ENCODE measurements around the gene HBD.
"Not testable (repeated sequence)": the region's sequence is repeated elsewhere in the genome, so short reads cannot be mapped to it uniquely, and the experiment has no call there.

The HBD gene

GRCh38 chr11:5234381-5234834 lies at the start of gene HBD:
HBD (minus strand) TSS chr11:5234483; CDS start chr11:5234433, 50 bp downstream.
- peak; percentile 95 for DNase-seq

DNA sequence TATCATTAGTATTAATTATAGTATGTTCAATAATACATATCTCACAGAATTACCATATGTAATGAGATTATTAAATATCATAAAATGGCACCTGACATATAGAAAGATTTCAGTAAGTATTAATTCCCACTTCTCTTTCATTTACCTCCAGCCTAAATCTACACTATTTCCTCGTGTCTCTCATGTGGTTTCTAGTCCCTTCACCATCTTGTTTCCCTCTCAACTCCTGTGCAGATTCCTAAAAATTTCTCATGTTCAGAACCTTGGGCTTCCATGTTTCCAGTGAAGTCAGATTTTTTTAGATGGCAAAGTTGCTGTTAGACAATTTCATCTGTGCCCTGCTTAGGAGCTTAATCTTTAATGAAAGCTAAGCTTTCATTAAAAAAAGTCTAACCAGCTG lies 49.6 kb upstream of the HBD start:
- peak; percentile 52 for DNase-seq

- DNase-seq, result peak; percentile 37
Observed at GRCh38 chr11:5283086-5283485, 48.8 kb upstream of the HBD start.

- DNase-seq, result no peak
Observed at GRCh38 chr11:5282628-5283027, 48.3 kb upstream of the HBD start.

DNA sequence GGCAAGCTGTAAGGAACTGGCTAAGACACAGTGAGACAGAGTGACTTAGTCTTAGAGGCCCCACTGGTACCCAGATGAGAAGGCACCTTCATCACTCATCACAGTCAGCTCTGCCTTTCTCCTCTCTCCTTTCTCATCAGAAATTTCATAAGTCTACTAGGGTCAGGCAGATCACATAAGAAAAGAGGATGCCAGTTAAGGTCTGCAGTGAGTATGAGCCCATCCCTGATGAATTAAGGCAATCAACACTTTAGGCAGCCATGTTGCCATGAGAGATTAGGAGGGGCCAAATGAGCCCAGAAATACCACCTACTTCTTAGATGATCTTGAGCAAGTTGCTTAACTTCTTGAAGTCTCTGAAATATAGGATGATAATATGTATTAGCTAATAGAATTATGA lies 47.3 kb upstream of the HBD start:
- DNase-seq, result peak; percentile 51

DNA sequence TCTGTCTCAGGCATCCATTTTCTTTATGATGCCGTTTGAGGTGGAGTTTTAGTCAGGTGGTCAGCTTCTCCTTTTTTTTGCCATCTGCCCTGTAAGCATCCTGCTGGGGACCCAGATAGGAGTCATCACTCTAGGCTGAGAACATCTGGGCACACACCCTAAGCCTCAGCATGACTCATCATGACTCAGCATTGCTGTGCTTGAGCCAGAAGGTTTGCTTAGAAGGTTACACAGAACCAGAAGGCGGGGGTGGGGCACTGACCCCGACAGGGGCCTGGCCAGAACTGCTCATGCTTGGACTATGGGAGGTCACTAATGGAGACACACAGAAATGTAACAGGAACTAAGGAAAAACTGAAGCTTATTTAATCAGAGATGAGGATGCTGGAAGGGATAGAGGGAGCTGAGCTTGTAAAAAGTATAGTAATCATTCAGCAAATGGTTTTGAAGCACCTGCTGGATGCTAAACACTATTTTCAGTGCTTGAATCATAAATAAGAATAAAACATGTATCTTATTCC lies 46.4 kb upstream of the HBD start:
- DNase-seq, result peak; percentile 100

- DNase-seq, result no peak
Observed at GRCh38 chr11:5279471-5280090, 45.3 kb upstream of the HBD start.

DNA sequence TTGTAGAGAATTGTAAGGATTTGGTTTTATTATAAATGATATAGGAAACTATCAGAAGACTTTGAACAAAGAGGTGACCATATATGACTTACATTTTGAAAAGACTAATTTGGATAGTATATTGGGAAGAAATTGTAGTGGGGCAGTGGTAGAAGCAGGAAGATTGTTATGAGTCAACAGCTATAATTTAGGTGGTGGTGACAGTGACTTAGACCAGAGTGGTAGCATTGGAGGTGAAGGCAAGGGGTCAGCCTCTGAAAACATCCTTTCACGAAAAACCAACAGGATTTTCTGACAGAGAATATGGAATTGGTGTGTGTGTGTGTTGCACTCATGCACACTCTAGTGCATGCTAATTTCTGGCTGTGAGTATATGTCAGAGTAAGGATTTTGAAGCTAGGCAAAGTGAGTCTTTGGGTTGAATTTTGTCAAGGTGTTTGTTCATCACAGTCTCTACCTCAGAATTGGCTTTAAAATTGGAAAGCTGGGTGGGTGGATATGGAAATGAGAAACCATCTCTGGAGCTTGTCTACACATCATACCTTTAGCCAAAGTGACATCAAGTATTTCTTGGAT lies 43.6 kb upstream of the HBD start:
- peak; percentile 18 for DNase-seq

GRCh38 chr11:5276697-5277096 lies 42.4 kb upstream of the HBD start:
- DNase-seq, result peak; percentile 24

DNA sequence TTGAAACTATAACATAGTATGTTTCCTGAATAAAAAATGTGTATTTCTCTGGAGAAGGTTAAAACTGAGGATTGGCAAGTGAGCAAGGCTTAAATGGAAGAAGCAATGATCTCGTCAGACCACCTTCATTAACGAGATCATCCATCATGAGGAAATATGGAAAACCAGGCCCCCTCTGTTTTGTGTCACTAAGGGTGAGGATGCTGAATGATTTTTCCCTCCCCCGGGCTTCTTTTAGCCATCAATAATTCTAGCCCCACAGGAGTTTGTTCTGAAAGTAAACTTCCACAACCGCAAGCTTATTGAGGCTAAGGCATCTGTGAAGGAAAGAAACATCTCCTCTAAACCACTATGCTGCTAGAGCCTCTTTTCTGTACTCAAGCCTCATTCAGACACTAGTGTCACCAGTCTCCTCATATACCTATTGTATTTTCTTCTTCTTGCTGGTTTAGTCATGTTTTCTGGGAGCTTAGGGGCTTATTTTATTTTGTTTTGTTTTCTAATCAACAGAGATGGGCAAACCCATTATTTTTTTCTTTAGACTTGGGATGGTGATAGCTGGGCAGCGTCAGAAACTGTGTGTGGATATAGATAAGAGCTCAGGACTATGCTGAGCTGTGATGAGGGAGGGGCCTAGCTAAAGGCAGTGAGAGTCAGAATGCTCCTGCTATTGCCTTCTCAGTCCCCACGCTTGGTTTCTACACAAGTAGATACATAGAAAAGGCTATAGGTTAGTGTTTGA lies 41.3 kb upstream of the HBD start:
- DNase-seq, result peak; percentile 99

- DNase-seq, result peak; percentile 4
Observed at GRCh38 chr11:5274395-5274794, 40.1 kb upstream of the HBD start.

DNA sequence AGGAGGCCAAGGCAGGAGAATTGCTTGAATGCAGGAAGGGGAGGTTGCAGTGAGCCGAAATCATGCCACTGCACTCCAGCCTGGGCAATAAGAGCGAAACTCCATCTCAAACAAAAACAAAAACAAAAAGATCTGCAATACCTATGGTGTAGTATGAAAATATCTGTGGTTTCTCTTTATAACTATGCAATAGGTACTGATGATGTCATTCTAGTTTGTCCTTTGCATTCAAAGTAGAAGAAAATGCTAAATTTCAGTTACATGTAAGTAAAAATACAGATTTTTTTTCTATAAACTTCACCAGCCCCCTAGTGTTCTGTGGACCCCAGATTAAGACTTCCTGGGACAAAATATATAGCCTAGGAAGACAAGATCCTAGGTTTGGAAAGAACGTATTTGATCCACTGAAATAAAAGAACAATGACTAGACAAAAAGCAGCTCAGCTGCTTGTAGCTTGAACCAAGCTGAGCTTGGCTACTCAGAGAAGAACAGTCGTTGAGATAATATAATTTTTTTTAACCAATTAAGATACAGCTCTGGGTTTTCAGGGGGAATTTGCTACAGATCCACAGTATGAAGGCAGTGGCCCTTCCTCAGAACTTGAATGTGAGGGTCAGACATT lies 38.2 kb upstream of the HBD start:
- DNase-seq, result no peak

DNA sequence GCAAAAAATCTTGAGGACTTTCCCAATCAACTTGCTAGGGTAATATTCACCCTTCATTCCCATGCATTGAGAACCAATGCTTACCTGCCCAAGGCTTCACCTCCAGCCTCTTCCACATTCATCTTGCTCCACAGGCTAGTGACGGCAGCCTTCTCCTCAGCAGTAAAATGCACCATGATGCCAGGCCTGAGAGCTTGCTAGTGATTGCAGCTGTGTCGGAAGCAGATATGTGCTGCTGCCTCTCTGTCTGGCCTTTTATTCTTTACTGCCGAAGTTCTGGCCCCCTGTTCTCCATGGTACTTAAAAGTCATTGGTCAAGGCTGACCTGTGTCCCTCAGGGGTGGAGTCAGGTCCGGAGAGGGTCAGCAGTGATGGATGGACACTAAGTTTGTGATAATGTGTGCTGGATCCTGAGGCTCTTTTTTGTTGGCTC lies 35.4 kb upstream of the HBD start, which contains the start of gene HBE1:
Gene HBE1 (minus strand): TSS at position 231 of the 433 bp plus-strand sequence. CDS start 55 bp downstream, at position 176.
- DNase-seq, result no peak

DNA sequence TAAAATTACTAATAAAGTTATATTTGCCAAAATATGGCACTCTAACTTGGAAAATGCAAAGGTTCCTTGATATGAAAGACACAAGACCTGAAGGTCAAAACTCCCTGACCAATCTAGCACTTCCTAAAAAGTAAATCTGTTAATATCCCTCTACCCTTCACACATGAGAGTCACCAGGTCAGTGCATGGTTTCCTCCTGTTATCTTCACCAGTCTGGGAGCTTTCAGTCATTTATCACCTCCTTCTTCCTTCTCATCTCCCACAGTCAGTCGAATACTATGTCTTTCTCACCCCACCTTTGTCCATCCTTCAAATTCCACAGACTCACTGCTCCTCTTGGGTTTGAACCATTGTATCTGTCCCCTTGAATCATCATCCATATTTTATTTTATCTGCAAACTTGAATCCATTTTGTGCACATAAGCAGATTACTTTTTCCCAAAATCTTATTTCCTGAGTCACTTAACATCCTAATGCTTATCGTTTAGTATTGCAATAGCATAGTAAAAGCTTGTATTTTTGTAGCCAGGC lies 32.8 kb upstream of the HBD start:
- DNase-seq, result no peak

DNA sequence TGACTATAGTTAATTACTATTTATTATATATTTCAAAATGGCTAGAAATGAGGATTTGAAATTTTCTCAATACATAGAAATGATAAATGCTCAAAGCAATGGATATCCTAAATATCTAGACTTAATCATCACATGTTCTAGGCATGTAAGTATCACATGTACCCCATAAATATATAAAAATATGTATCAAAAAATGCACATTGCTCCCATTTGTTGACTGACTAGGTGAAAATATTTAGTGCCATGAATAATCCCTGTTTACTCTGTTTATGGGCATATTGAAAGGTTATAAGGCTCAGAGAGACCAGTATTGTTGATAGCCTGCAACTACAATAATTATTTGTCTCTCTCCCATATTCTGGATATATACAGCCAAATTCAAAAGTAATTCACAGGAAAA lies 32.3 kb upstream of the HBD start:
- no peak for DNase-seq

GRCh38 chr11:5265832-5266231 lies 31.5 kb upstream of the HBD start:
- no peak for DNase-seq

DNA sequence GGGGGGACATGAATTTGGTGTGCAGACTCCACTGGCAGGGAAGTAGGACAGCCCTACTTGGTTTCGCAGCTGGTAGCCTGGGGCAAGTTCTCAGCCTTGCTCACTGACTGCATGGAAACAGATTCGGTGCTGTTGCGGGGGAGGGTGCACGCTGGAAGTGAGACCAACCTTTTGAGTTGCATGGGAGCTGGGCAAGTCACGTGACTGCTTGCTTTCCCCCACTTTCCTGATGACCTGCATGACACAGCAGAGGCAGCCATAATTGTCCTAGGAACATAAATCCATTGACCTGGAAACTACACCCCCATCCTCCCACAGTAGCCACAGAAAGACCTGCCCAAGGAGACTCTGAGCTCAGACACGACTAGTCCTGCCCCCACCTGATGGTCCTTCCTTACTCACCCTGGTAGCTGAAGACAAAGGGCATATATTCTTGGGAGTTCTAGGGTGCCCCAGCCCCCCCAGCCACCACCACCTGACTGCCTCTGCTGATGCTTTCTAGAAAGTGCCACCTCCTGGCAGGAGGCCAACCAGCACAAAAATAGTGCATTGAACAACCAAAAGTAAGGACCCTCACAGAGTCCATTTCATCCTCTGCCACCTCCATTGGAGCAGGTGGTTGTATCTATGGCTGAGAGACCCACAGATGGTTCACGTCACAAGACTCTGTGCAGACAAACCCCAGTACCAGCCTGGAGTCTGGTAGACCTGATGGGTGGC lies 24.4 kb upstream of the HBD start:
- DNase-seq, result no peak

DNA sequence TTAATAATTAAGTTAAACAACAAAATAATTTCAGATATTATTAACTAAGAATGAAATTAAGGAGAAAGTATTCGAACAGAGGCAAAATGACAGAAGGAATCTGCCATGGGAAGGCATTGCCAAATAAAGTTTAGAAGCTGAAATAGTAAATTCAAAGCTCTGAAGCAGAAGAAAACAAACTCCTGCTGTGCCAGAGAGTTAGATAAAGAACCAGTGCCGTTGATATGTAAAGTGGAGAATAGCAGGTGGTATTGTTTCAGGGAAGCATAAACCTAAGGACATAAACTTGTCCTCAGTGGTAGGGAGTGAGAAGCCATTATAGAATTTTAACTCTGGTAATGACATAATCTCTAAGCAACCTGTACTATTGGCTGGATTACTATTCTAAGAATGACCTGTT lies 23.0 kb upstream of the HBD start:
- DNase-seq, result no peak

- DNase-seq, result not testable (repeated sequence)
Observed at GRCh38 chr11:5254646-5255413, 20.5 kb upstream of the HBD start, which contains the start of gene HBG2. HBG2 (minus strand) TSS chr11:5254781; CDS start chr11:5254728, 53 bp downstream.

DNA sequence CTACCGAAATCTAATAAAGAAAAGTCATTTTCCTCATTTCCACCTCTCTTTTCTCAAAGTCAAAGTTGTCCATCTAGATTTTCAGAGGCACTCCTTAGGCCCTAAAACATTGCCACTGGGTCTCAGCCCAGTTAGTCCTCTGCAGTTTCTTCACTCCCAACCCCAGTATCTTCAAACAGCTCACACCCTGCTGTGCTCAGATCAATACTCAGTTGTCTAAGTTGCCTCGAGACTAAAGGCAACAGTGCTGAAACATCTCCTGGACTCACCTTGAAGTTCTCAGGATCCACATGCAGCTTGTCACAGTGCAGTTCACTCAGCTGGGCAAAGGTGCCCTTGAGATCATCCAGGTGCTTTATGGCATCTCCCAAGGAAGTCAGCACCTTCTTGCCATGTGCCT lies 19.7 kb upstream of the HBD start:
- peak; percentile 38 for DNase-seq

GRCh38 chr11:5253440-5253839 lies 19.2 kb upstream of the HBD start:
- not testable (repeated sequence) for DNase-seq

- no peak for DNase-seq
Observed at GRCh38 chr11:5252919-5253265, 18.6 kb upstream of the HBD start.

Measured in hematopoietic multipotent progenitor cell treated with erythropoietin and hydrocortisone succinate and interleukin-3 and kit ligand, for 8 days (in vitro differentiated cells).